ENCODE data around the gene MBNL2. TPM values are rescaled to one million over a fixed set of nuclear protein-coding genes. Genes with fewer than 3 reads are reported as not detected.

Gene MBNL2
- total RNA-seq, 2 experiments from 2014 or later: 13.4 to 15.5 TPM

DNA sequence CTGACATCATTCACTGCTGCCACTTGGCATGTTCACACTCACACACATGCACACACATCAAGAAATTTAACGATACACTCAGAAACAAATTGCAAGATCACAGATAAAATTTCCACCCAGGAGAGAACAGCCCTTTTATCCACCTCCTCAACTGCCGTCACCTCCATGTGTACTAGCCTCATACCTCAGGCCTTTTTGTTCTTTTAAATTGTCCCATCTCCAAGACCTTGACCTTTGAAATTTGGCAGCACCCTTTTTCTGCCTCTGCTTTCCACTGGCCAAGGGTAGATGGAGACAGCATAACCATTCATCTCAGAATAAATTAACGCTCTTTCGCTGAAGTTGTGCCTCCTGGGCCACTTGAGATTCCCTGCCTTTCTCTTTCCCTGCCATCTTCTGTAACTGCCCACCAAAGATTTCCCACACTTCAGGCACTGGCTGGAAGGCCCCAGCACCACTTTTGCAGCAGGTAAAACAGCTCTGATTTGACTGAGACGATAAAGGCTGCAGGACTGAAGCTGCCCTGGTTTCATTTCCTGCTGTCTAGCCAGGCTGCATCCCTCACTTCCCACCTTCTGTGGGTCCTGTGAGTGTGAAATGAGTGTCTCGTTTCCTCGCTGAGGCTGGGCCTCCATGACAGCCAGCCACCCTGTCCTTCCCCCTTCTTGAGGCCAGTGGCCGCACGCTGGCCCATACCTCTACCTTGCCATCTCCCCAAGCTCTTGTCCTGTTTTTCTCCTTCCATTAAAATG is 39.3 kb downstream of the MBNL2 start:
- Mint-ChIP-seq H3K4me3 (no peak overlapping the region), H3K27ac (no peak overlapping the region), H3K27me3 (no peaks in the 10 kb centered on the region), H3K36me3 (ENCODE audit: low read depth) (peaks cover 18% of the 10 kb centered on the region), H3K4me1 (peaks cover 61% of the 10 kb centered on the region), H3K9me3 (no peaks in the 10 kb centered on the region)
- CTCF ChIA-PET: no interaction called here
- DNase-seq: no peak
- POLR2A ChIA-PET: no interaction called here

DNA sequence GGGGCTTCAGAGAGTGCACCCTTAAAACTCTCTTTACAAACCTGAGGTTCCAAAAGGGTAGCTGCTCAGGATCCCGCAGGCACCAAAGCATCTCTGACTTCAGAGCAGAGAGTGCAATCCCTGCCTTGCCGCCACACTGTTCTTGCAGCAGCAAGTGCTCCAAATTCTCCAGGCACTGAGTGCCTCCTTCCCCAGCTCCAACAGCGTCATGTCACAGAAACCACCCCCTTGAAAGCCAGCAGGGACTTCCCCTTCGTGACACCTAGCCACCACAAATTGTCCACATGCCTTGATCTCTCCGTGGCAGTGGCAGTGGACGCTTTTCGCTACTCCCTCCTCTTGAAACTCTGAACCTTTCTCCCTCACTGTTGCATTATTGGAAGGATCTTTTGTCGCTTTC is 39.9 kb downstream of the MBNL2 start:
- no peak overlapping the region for H3K27ac Mint-ChIP-seq
- peaks cover 56% of the 10 kb centered on the region for H3K4me1 Mint-ChIP-seq

DNA sequence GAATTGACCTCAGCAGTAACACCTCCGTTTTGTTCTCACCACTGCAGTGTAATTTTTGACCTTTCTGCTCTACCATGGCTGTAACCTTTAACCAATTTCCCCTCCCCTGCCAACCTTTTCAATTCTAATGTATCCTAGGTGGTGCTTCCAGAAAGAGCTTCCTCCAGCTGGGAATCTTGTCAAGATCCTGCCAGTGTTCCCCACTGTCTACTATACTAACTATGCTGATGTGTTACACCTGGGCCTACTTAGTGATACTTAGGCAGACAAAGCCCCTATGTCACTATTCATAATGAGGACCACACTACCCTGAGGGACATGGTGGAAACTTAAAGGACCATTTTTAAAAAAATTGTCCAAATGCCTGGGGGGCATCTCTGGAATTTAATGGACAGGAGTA is 41.0 kb downstream of the MBNL2 start:
- ChIA-PET POLR2A (no interaction called here), CTCF (no interaction called here)
- no peak for DNase-seq
- H3K4me3 Mint-ChIP-seq: no peak overlapping the region
- H3K27ac Mint-ChIP-seq: no peak overlapping the region
- no peaks in the 10 kb centered on the region for H3K27me3 Mint-ChIP-seq
- peaks cover 13% of the 10 kb centered on the region for H3K36me3 Mint-ChIP-seq (ENCODE audit: low read depth)
- peaks cover 45% of the 10 kb centered on the region for H3K4me1 Mint-ChIP-seq
- H3K9me3 Mint-ChIP-seq: no peaks in the 10 kb centered on the region

More for the DNA sequence above, 39.9 kb downstream of the MBNL2 start:
- peaks cover 16% of the 10 kb centered on the region for H3K36me3 Mint-ChIP-seq (ENCODE audit: low read depth)
- H3K9me3 Mint-ChIP-seq: no peaks in the 10 kb centered on the region
- no peaks in the 10 kb centered on the region for H3K27me3 Mint-ChIP-seq
- POLR2A ChIA-PET: no interaction called here
- no peak overlapping the region for H3K4me3 Mint-ChIP-seq
- no peak for DNase-seq
- CTCF ChIA-PET: interaction anchor here (0.6 kb wide), 1 partner anchor 53 kb away, joined by 4 read pairs; no protein-coding TSS in a partner anchor

DNA sequence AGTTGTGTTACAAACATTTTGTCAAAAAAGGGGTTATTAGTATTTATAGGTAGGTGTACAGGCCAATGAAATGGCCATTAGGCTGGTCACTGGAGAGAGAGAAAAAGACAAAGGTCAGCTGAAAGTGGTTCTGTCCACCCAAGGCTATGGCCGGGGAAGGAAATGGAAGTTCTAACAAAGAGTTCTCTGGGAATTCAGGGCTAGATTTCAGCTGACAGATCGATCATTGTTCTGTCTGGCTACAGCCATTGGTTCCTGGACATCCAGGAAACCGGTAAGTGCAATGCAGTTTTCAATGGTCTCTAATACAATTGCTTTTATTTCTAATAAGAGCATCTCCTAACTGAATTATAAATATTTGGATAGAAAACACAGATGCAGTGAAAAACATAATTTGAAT is 42.5 kb downstream of the MBNL2 start:
- peaks cover 10% of the 10 kb centered on the region for H3K36me3 Mint-ChIP-seq (ENCODE audit: low read depth)

DNA sequence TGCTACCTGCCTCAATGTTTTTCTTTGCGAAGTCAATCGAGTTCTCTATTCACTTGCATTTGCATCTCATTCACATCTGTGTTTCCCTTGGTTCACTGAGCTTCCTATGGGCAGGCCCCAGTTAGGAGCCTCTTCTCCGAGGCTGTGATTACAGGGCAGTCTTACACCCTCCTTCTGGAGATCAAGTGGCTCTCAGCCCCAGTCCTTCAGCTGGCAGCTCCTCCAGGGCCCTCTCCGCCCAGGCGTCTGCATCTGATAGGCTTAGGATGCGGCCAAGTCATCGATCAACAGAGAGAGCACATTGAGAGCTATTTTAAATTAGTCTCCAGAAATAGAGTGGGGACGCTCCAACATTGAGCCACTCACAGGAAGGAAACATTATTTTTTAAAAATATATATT is 44.2 kb downstream of the MBNL2 start:
- peaks cover 7% of the 10 kb centered on the region for H3K36me3 Mint-ChIP-seq (ENCODE audit: low read depth)
- no peaks in the 10 kb centered on the region for H3K9me3 Mint-ChIP-seq
- no peak overlapping the region for H3K4me3 Mint-ChIP-seq
- H3K4me1 Mint-ChIP-seq: peaks cover 17% of the 10 kb centered on the region
- CTCF ChIA-PET: no interaction called here
- no peak for DNase-seq
- H3K27me3 Mint-ChIP-seq: no peaks in the 10 kb centered on the region
- POLR2A ChIA-PET: no interaction called here
- no peak overlapping the region for H3K27ac Mint-ChIP-seq

More for the DNA sequence above, 42.5 kb downstream of the MBNL2 start:
- Mint-ChIP-seq H3K27ac (no peak overlapping the region), H3K27me3 (no peaks in the 10 kb centered on the region), H3K4me3 (no peak overlapping the region), H3K9me3 (no peaks in the 10 kb centered on the region), H3K4me1 (peaks cover 31% of the 10 kb centered on the region)
- ChIA-PET POLR2A (no interaction called here), CTCF (interaction anchor here (0.9 kb wide), 1 partner anchor 14 kb away, joined by 3 read pairs; no protein-coding TSS in a partner anchor)
- DNase-seq: no peak

DNA sequence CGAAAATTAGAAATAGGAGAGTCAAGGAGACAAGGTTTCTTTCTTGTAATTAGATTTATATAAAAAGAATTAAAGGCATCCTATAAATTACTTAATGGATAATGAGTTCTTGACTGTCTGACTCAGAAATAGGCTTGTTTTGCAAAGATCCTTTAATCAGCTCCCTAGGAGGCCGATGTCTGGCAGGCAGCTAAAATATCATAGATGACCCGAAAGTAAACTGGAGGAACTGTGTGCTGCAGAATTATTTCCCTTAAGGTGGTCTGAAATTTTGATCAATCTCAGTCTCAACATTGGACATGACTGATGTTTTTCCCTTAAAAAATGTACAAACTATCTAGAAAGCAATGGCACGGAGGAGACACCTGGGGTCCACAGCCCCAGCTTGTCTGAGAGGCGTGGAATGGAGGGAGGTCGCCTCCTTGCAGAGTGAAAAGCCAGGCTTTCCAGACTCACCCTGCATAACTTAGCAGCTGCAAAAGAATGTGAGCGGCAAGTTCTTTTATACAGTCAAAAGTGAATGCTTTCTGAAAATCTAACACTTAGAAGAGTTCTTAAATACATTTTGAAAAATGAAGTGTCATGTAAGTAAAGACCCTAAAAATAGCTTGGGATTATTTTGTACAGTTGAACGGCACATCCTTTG is 44.8 kb downstream of the MBNL2 start:
- CTCF ChIA-PET: no interaction called here
- Mint-ChIP-seq H3K9me3 (no peaks in the 10 kb centered on the region), H3K36me3 (ENCODE audit: low read depth) (peaks cover 7% of the 10 kb centered on the region), H3K27me3 (no peaks in the 10 kb centered on the region), H3K4me1 (peaks cover 11% of the 10 kb centered on the region), H3K27ac (no peak overlapping the region), H3K4me3 (no peak overlapping the region)
- DNase-seq: no peak
- POLR2A ChIA-PET: no interaction called here

DNA sequence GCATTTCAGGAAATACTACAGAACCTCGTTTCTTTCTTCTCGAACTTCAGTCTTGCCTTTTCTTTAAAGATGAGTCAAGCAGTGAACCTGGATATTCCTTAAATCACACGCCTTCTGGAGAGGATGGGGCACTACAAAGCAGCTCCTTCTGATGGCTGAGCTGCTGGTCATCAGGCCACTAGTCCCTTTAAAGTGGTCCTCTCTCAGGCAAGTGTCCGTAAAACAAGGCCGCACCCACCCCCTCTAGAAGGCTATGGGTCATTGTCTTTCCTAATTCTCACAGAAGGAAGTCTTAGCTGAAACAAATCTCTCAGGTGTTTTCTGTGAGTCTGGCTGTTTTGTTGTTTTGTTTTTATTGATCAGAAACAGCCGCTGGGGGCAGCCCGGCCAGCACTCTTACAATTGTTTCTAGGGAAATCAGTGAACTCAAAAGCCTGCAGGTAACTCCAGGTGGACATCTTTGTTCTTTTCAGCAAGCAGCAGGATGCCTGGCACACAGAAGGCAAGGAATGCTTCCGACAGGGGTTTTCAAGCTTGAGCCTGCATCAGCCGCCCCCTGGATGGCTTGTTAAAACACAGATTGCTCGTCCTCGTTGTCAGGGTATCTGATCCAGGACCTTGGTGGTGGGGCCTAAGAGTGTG is 45.4 kb downstream of the MBNL2 start:
- no peak overlapping the region for H3K4me3 Mint-ChIP-seq
- H3K4me1 Mint-ChIP-seq: peaks cover 8% of the 10 kb centered on the region
- ChIA-PET CTCF (no interaction called here), POLR2A (no interaction called here)
- no peak overlapping the region for H3K27ac Mint-ChIP-seq
- H3K27me3 Mint-ChIP-seq: no peaks in the 10 kb centered on the region
- H3K36me3 Mint-ChIP-seq (ENCODE audit: low read depth): peaks cover 7% of the 10 kb centered on the region
- DNase-seq: no peak
- no peaks in the 10 kb centered on the region for H3K9me3 Mint-ChIP-seq

DNA sequence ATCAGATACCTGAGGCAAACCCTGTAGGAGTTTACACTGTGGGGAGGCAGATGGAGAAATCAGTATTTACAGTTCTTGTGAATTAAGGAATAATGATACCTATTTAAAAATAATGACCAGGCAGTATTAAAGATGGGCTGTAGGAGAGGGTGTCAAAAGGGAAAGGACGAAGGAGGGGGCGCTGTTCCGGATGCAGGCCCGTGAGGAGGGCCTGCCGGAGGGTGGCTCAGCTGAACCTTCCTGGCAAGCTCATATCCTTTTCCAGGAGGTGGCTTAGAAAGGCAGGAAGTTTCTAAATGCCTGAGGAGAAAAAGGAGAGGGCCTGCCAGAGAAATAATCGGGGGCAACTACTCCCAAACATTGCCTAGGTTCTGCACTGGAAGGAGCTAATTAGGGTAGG is 46.6 kb downstream of the MBNL2 start:
- H3K27me3 Mint-ChIP-seq: no peaks in the 10 kb centered on the region
- no peak overlapping the region for H3K4me3 Mint-ChIP-seq
- peaks cover 2% of the 10 kb centered on the region for H3K36me3 Mint-ChIP-seq (ENCODE audit: low read depth)
- H3K27ac Mint-ChIP-seq: no peak overlapping the region
- H3K4me1 Mint-ChIP-seq: peaks cover 5% of the 10 kb centered on the region
- H3K9me3 Mint-ChIP-seq: no peaks in the 10 kb centered on the region
- DNase-seq: no peak
- ChIA-PET CTCF (no interaction called here), POLR2A (interaction anchor here (0.6 kb wide), 1 partner anchor 34 kb away, joined by 3 read pairs; no protein-coding TSS in a partner anchor)

DNA sequence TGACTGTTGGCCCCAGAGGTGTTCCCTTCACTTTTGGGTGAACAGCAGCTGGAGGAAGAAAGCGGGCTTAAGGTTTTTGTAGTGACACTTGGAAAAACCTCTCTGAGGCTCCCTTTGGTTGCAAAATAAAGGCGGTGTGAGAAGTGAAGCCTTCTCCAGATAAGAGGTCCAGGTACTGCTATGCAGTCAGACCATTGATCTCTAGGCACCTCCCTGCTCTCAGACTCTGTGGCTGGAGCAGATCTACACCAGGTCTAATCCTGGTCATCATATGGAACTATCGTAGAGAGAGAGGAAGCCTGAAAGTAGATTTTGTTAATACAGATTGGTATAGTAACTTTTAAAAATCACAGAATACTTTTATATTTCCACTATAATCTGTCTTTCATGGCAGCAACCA is 47.5 kb downstream of the MBNL2 start:
- H3K27ac Mint-ChIP-seq: no peak overlapping the region
- peaks cover under 1% of the 10 kb centered on the region for H3K36me3 Mint-ChIP-seq (ENCODE audit: low read depth)
- peaks cover 4% of the 10 kb centered on the region for H3K4me1 Mint-ChIP-seq
- no peak for DNase-seq
- H3K27me3 Mint-ChIP-seq: no peaks in the 10 kb centered on the region
- H3K9me3 Mint-ChIP-seq: no peaks in the 10 kb centered on the region
- CTCF ChIA-PET: no interaction called here
- no peak overlapping the region for H3K4me3 Mint-ChIP-seq
- POLR2A ChIA-PET: no interaction called here

DNA sequence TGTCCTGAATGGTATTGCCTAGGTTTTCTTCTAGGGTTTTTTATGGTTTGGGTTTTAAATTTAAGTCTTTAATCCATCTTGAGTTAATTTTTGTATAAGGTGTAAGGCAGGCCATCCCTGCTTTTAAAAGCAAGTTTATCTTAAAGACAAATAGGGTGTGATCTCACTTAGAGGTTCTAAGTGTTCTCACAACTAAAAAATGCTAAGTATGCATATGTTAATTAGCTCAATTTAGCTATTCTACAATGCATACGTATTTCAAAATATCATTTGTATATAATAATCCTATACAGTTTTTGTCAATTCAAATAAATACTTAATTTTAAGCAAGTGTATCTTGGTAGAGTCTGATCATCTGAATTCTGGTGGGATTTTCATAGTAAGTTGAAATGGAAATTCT is 50.4 kb downstream of the MBNL2 start:
- ChIA-PET CTCF (no interaction called here), POLR2A (no interaction called here)
- H3K36me3 Mint-ChIP-seq (ENCODE audit: low read depth): peaks cover 17% of the 10 kb centered on the region
- H3K9me3 Mint-ChIP-seq: no peaks in the 10 kb centered on the region
- H3K4me1 Mint-ChIP-seq: peaks cover 3% of the 10 kb centered on the region
- no peaks in the 10 kb centered on the region for H3K27me3 Mint-ChIP-seq
- DNase-seq: no peak
- H3K4me3 Mint-ChIP-seq: no peak overlapping the region
- no peak overlapping the region for H3K27ac Mint-ChIP-seq

DNA sequence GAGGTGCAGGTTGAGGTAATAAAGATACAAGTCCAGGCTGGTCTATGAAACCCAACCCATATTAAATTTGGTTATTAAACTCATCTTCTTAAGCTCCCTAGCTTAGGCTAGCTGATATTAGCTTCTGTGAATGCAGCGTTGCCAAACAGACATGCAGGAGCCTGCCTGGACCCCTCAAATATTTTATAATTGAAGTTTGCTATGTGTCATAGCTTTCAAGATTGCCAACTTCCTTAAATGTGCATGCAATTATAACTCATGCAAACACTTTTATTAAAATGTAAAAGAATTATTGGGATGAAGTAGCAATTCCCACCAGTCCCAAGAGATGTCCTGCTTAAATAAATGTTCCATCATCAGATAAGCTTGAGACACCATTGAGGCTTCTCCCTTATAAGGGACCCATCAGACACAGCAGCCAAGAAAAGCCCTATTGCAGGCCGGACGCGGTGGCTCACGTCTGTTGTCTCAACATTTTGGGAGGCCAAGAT is 51.3 kb downstream of the MBNL2 start:
- CTCF ChIA-PET: interaction anchor here (0.6 kb wide), 1 partner anchor 41 kb away, joined by 3 read pairs; no protein-coding TSS in a partner anchor
- Mint-ChIP-seq H3K27me3 (no peaks in the 10 kb centered on the region), H3K4me1 (peaks cover 3% of the 10 kb centered on the region), H3K9me3 (no peaks in the 10 kb centered on the region), H3K36me3 (ENCODE audit: low read depth) (peaks cover 17% of the 10 kb centered on the region), H3K4me3 (no peak overlapping the region), H3K27ac (no peak overlapping the region)
- POLR2A ChIA-PET: no interaction called here
- no peak for DNase-seq

DNA sequence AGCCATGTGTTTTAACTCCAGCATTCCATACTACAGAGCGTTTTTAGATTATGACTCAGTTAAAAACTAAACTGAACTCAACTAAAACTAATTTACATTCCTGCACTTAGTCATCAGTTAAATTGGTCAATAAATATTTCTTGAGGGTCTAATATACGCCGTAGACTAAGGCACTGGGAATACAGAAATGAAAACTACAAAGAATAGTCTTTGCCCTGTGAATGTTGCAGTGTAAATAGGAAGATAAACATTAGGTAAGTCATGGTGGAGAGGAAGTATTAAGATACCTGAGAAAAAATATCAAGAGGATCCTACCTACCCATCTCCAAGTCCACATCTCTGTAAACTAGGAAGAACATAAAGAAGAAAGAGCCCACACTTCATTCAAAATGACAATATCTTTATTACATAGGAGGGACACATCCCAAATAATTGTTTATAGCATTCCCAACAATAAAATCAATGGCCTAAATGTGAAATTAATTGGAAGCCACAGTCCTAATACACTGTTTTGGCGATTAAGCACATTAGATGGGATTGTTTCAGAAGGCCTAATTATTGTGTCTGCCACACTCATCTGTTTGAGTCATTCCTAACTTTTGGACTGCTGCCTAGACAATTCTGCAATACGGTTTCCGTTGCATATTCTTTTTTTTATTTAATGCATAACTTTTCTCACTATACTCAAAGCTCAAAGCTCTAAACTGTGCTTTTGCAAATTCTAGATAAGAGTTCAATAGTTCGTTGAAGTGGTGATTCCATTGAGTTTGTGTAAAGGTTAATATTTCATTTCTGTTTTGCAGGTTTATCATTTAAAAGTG is 52.9 kb downstream of the MBNL2 start:
- Mint-ChIP-seq H3K36me3 (ENCODE audit: low read depth) (peaks cover 17% of the 10 kb centered on the region), H3K27me3 (no peaks in the 10 kb centered on the region), H3K4me3 (no peak overlapping the region), H3K9me3 (no peaks in the 10 kb centered on the region), H3K27ac (no peak overlapping the region), H3K4me1 (peaks cover 3% of the 10 kb centered on the region)
- ChIA-PET POLR2A (no interaction called here), CTCF (no interaction called here)
- DNase-seq: no peak
